ENCODE results near the gene DNAH10. TPM values are rescaled to one million over a fixed set of nuclear protein-coding genes. Genes with fewer than 3 reads are reported as not detected.

Gene DNAH10
- total and polyA plus RNA-seq, 10 of the 15 experiments (the other 5 are each of a cell fraction or from before 2014, with no cell fraction given): 0.01 to 0.32 (median 0.06) TPM

GRCh38 chr12:123879101-123879500 lies 117.0 kb downstream of the DNAH10 start (continued):
- no peak for TF ChIP-seq MTA3 (IDR thresholded peaks at IDR 0.05; ENCODE audit: borderline replicate concordance, low read length)

GRCh38 chr12:123879691-123880090 lies 117.6 kb downstream of the DNAH10 start:
- no peaks in the 10 kb centered on the region for H3K4me1 ChIP-seq (ENCODE audit: control insufficient read depth, insufficient read depth, low read length)
- ChIA-PET RAD21 (ENCODE audit: unreplicated experiment) (no interaction called here), CTCF (no interaction called here), SMC1A (ENCODE audit: uncharacterized antibody, unreplicated experiment) (no interaction called here), POLR2A (no interaction called here)
- no peak for TF ChIP-seq ZBTB33 (IDR thresholded peaks at IDR 0.05)
- TF ChIP-seq HDAC6 (IDR thresholded peaks at IDR 0.05; ENCODE audit: unreplicated experiment): no peak
- no peak for TF ChIP-seq BACH1 (IDR thresholded peaks at IDR 0.05; ENCODE audit: borderline replicate concordance)
- TF ChIP-seq LARP7 (IDR thresholded peaks at IDR 0.05): no peak
- TF ChIP-seq TCF3 (IDR thresholded peaks at IDR 0.05; ENCODE audit: borderline replicate concordance, insufficient read depth, low read depth, low read length): no peak
- TF ChIP-seq ZSCAN29 (IDR thresholded peaks at IDR 0.05): no peak
- no peak for TF ChIP-seq POLR2AphosphoS2 (IDR thresholded peaks at IDR 0.05; ENCODE audit: low read depth, low read length)
- TF ChIP-seq USF2 (IDR thresholded peaks at IDR 0.05; ENCODE audit: borderline replicate concordance, low read depth, low read length): no peak
- no peak for TF ChIP-seq ELK1 (IDR thresholded peaks at IDR 0.05; ENCODE audit: low read depth, low read length)
- no peak for TF ChIP-seq NFYB (IDR thresholded peaks at IDR 0.05; ENCODE audit: insufficient read depth, low read depth, low read length)
- TF ChIP-seq ZBTB4 (CRISPR knock-in tag; IDR thresholded peaks at IDR 0.05): no peak
- TF ChIP-seq MAX (IDR thresholded peaks at IDR 0.05; ENCODE audit: low read depth, low read length): no peak
- H3K36me3 ChIP-seq (ENCODE audit: control insufficient read depth in 2 of 2, insufficient read depth in 2 of 2, low read length in 1 of 2): no peaks in the 10 kb centered on the region
- in situ Hi-C loops (cut with MboI) (no loop called here), intact Hi-C loops (cut with micrococcal nuclease; ENCODE audit: unreplicated experiment) (no loop called here)
- BruUV-seq (replicated peaks): no TSS peak
- no peaks in the 10 kb centered on the region for H4K20me1 ChIP-seq (ENCODE audit: control insufficient read depth, insufficient read depth)
- no peak overlapping the region for H3K9ac ChIP-seq (ENCODE audit: control insufficient read depth, insufficient read depth, low read length)
- H3K79me2 ChIP-seq (ENCODE audit: control insufficient read depth, insufficient read depth, low read length): no peaks in the 10 kb centered on the region
- ATAC-seq (no peak), FAIRE-seq (no peak), DNase-seq (ENCODE audit: low read depth, low spot score) (no peak)
- H2AFZ ChIP-seq (ENCODE audit: control insufficient read depth, low read depth, low read length): no peak overlapping the region
- WGBS (ENCODE audit: insufficient coverage, insufficient replicate concordance, low lambda C conversion rate, missing lambda C conversion rate): 50% methylated on average over 14 of the region's 14 CpGs
- H3K27me3 ChIP-seq (replicated peaks in 1 of 2; ENCODE audit: control insufficient read depth in 2 of 2, insufficient read depth in 2 of 2, low read length in 1 of 2): peaks cover 0 to 2% of the 10 kb centered on the region in 2 experiments; a peak in 1 of 4 replicates
- H3K4me2 ChIP-seq (ENCODE audit: control insufficient read depth, insufficient read depth): no peak overlapping the region
- H3K4me3 ChIP-seq: no peak overlapping the region
- no peak overlapping the region for H3K27ac ChIP-seq (ENCODE audit: control insufficient read depth, insufficient read depth)
- H3K9me3 ChIP-seq (replicated peaks; ENCODE audit: control insufficient read depth, insufficient read depth, low read length): no peaks in the 10 kb centered on the region
